Stimulated activated CD4-positive, alpha-beta T cell treated with anti-CD3 and anti-CD28 coated beads, Interleukin-12 subunit alpha, Interleukin-12 subunit beta, amount 100 ng/mL, for 4 hours (primary cell): ENCODE data around the gene ASCC2.
A peak's percentile ranks its signal among the peaks of the same experiment; 100 is the strongest.
"Not testable (repeated sequence)": the region's sequence is repeated elsewhere in the genome, so short reads cannot be mapped to it uniquely, and the experiment has no call there.

Experiments
- DNase-seq: peaks from one replicate; pipeline ENCODE4 v3.0.0-alpha.2; 2020

ASCC2 gene

DNA sequence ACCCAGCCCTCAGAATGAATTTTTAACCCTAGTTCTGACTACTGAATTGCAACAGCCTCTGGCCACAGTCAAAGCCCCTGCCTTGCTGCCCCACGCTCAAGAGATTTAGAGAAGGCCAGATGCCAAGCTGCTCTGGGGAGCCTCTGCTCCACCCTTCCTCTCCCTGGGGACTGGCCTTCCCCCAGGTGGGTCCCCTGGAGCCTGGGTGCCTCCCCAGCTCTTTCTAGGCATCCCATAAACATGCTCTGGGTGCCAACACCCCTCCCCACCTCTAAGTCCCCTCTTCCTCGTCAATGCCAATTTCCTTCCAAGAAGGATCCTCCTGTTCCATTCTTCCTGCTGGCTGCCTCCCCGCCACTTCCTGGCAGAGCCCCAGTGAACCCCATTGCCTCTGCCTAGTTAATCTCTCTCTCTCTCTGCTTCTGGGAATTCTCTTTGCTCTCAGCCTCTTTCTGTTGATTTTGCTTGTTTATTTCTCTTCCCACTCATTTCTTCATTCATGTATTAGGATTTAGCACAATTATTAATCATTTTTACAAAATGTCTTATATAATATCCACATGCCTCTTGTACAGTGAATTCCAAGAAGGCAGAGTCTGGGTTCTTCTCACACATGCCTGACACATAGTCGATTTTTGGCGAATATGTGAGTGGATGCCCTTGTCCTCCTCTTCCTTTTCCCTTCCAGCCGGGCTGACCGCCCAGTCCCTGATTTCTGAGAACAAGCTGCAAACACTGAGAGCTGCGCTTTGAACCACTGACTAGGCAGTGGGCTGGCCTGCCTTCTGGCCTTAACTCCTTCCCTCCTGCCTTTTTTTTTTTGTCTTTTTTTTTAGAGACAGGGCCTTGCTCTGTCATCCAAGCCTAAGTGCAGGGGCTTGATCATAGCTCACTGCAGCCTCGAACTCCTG is 53.4 kb downstream of the ASCC2 start:
- DNase-seq, result no peak

DNA sequence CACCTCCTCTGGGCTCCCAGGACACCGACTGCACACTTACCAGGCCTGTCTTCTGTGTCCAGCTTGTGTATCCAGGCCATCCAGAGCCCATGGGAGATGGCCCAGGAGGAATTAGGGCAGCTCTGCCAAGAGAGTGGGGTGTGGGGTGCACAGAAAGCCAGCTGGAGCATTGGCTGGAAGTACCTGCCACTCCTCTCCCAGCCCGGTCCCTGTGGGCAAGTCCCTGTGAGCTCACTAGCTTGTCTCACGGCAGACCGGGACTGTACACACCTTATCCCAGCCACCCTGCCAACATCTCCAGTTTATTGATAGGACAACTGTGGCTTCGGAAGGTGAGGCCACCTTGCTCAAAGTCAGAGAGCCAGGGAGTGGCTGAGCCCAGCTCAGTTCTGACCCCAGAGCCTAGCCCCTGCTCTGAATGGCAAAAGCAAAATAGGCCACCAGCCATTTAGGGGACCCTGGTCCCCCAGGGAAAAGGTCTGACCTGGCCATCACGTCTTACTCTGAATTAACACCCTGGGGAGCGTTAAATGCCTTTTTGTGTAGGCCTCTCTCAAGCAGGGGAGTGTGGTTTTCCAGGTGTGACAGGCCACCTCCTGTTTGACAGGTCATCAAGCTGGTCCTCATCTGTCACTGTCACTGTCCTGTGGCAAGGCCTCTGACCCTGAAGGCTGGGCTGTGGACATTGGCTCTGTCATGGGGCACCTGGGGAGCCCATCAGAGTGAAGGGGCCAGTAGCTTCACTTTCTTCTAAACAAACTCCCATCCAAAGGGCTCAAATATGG is 55.8 kb downstream of the ASCC2 start:
- no peak for DNase-seq

DNA sequence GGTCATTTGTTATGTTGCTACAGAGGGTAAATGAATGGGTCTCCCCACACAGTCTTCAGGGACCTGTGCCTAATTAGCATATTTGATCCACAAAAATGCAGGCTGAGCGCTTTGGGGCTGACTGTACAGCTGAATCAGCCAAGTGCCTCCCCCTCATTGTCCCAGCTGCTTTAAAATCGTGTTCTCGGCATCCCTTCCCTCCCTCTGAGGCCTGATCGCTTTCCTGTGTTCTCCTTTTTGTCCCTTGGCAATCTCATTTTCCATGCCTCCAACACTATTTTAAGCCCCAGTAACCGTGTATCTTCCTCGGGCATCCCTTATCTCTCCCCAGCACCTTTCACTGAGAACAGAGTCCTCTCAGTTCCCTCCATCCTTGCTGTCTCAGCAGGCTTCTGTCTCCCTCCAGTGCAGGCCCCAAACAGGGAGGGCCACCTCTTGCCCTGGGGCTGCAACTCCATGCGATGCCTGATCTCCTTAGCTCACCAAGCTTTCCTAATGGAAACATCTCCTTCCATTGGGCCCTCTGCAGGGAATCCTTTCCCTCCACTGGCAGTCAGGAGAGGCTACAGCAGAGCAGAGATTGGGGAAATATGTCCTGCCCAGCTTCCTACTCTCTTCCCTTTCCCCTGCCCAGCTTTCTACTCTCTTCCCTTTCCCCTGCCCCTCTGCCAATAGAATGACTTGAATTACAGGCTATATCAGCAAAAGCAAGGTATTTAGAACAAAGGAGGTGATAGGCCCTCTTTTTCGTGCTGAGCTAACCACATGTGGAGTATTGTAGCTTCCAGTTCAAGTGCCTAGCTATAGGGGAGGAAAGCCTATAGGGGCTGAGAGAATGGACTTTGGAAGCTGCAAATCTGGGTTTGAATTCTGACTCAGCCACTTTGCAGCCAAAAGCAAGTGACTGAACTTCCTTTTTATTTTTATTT is 57.1 kb downstream of the ASCC2 start:
- no peak for DNase-seq

DNA sequence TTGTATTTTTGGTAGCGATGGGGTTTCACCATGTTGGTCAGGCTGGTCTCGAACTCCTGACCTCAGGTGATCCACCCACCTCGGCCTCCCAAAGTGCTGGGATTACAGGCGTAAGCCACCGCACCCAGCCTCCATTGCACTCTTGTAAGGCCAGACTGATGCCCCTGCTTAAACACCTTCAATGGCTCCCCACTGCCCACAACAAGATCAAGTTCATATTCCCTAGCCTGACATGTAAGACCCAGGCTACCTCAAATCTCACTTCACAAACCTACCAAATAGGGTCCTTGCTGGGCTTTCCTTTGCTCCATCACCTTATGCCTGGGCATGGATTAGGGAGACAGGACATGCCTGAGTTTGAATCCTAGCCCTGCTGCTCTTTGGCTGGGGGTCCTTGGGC is 57.9 kb downstream of the ASCC2 start:
- no peak for DNase-seq

GRCh38 chr22:29773233-29773632 is 64.8 kb downstream of the ASCC2 start:
- DNase-seq, result no peak

DNA sequence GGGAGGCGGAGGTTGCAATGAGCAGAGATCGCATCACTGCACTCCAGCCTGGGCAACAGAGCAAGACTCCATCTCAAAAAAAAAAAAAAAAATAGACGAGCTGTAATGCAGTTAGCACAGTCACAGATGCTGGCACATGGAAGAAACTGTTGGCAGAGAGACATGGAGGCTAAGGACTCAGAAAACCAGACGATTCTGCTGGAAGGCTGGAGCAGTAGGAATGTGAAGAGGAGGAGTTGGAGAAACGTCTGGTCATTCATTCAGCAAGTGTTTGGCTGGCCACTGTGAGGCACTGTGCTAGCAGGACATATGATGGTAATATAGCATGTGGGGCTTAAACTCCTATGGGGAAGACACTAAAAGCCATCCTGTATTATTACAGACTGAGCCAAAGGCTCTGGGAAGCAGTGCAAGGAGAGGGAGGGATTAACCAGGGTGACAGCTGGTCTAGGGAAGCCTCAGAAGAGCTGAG is 65.9 kb downstream of the ASCC2 start:
- no peak for DNase-seq

DNA sequence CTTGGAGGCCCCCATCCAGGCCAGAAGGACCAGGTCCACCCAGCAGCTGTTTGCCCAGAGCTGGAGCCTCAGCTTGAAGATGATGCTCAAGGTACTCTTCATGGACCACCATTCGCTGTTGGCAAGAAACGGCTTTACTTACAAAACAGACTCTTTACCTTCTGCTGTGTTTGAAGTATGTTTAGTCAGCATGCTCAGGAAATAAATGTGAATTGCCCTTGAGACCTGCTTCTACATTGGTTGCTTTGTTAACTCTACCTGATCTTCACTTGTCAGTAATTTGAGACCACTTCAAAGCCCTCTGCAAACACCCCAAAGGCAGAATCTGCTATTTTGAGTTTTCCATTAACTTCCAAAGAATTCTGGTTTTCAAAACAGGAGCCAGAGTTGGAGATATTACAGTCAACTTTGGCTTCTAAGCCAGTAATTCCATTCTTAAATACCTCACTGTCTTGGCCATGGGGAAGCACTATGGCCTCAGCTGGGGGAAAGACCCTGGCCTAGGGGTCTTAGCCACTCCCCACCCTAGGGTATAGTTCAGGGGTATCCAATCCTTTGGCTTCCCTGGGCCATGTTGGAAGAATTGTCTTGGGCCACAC is 68.3 kb downstream of the ASCC2 start:
- no peak for DNase-seq

GRCh38 chr22:29768052-29768693 is 69.9 kb downstream of the ASCC2 start:
- DNase-seq, result no peak

- peak; percentile 92 for DNase-seq
These were observed 70.7 kb downstream of the ASCC2 start, which contains the start of gene UQCR10 for GRCh38 chr22:29767171-29768051. Gene UQCR10, plus strand, starts transcription at chr22:29767369. Its CDS starts 30 bp downstream, at chr22:29767399.

GRCh38 chr22:29766632-29767170 is 71.4 kb downstream of the ASCC2 start, which contains the start of gene ZMAT5:
Gene ZMAT5, minus strand, starts transcription at chr22:29767007. Its CDS starts 18,463 bp downstream, at chr22:29748544.
- peak; percentile 85 for DNase-seq

DNA sequence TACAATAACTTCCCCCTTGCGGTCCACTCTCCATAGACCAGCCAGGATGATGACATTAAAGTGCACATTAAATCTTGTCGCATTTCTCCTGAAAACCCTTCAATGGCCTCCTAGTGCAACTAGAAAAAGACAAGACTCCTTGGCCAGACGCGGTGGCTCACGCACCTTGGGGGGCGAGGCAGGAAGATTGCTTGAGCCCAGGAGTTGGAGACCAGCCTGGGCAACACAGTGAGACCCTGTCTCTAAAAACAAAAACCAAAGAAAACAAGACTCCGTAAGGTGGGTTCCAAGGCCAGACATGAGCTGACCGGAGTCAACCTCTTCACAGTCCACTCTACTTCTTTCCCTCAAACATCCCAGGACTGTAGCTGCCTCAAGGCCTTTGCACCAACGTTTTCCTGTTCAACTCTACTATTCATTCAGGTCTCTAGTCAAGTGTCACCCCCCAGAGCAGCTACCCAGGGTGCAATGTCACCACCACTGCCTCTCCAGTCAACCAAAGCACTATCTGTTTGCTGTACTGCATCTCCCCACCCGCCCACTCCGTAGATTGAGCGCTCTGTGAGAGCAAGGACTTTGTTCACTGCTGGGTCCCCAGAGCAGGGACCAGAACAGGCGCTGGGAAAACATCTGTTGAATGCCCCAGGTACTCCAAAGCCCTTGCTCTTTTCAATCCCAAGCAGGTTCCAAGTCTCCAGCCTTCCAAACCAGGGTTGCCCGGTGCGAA is 72.0 kb downstream of the ASCC2 start:
- peak; percentile 7 for DNase-seq

DNA sequence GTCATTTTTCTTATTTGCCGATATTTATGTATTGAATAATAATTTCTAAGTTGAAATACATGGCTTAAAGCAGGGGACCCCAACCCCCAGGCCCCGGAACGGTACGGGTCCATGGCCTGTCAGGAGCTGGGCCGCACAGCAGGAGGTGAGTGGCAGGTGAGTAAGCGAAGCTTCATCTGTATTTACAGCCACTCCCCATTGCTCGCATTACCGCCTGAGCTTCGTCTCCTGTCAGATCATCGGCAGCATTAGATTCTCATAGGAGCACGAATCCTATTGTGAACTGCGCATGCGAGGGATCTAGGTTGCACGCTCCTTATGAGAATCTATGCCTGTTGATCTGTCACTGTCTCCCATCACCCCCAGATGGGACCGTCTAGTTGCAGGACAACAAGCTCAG is 75.8 kb downstream of the ASCC2 start:
- DNase-seq, result no peak

GRCh38 chr22:29758959-29759358 is 79.1 kb downstream of the ASCC2 start:
- DNase-seq, result no peak

- DNase-seq, result no peak
These were observed 79.9 kb downstream of the ASCC2 start for GRCh38 chr22:29758068-29758622.

DNA sequence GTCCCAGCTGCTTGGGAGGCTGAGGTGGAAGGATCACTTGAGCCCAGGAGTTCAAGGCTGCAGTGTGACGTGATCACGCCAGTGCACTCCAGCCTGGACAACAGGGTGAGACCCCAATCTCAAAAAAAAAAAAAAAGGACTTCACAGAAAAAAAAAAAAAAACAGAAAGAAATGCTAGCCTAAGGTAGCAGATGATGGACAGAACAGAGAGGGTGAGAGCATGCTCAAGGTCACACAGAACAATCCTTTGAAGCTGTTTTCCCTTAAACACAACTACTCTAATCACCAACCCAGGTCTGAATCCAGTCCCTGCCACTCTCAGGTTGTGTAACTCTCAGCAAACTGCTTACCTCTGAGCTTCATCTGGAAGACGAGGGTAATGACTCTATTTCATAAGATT is 81.0 kb downstream of the ASCC2 start:
- no peak for DNase-seq

GRCh38 chr22:29756341-29756740 is 81.7 kb downstream of the ASCC2 start:
- no peak for DNase-seq

GRCh38 chr22:29755889-29756288 is 82.2 kb downstream of the ASCC2 start:
- DNase-seq, result no peak

- not testable (repeated sequence) for DNase-seq
These were observed 83.2 kb downstream of the ASCC2 start for GRCh38 chr22:29754658-29755395.
